Naive thymus-derived CD4-positive, alpha-beta T cell (primary cell): ENCODE results near the gene PABPN1. TPM values are rescaled to one million over a fixed set of nuclear protein-coding genes. Genes with fewer than 3 reads are reported as not detected.

Source experiments
- ATAC-seq: fragments of 150-1000 bp; cut with Tn5 transposase; 2 replicates; pipeline ENCODE4 v1.10.0; 2021; ENCODE audit warnings: mild to moderate bottlenecking, moderate library complexity
- CTCF ChIA-PET: fragments of 350-600 bp; sonication (Branson Sonifier 250); formaldehyde crosslinking; loops from one replicate; lab custom pipeline; 2021; ENCODE audit warnings: antibody characterized with exemption; lab: Charles Lee
- POLR2A ChIA-PET: fragments of 350-600 bp; sonication (Branson Sonifier 250); formaldehyde crosslinking; loops from one replicate; lab custom pipeline; 2021; ENCODE audit warnings: antibody characterized with exemption, inconsistent platforms; lab: Charles Lee
- DNase-seq, 9 donors: peaks; one replicate each; pipeline versions ENCODE4 v3.0.0 to v3.0.0-alpha.2; 2020 to 2022; ENCODE audit warnings: mixed read lengths in 1 of 9
- H3K27ac ChIP-seq: one replicate; pipeline ENCODE4 v1.7.0; 2013; ENCODE audit warnings: mild to moderate bottlenecking, low read depth, low read length, moderate library complexity
- H3K27me3 ChIP-seq, 2 donors: one replicate each; pipeline ENCODE4 v1.7.0; 2013; ENCODE audit warnings: low read length in 2 of 2, mild to moderate bottlenecking in 2 of 2, moderate library complexity in 2 of 2; ENCODE audit not compliant: control insufficient read depth in 2 of 2, insufficient read depth in 2 of 2
- H3K36me3 ChIP-seq, 3 experiments: 1 replicate in 2 of 3; 2 replicates in 1 of 3; pipeline ENCODE4 v1.7.0; 2013; ENCODE audit warnings: low read length in 3 of 3, mild to moderate bottlenecking in 3 of 3, moderate library complexity in 1 of 3; ENCODE audit not compliant: insufficient read depth in 3 of 3, control insufficient read depth in 2 of 3
- H3K4me1 ChIP-seq, 2 donors: one replicate each; pipeline ENCODE4 v1.7.0; 2013; ENCODE audit warnings: low read length in 2 of 2, mild to moderate bottlenecking in 2 of 2, moderate library complexity in 1 of 2; ENCODE audit not compliant: control insufficient read depth in 2 of 2, insufficient read depth in 2 of 2
- H3K4me3 ChIP-seq: 2 replicates; pipeline ENCODE4 v1.7.0; 2013; ENCODE audit warnings: mild to moderate bottlenecking, low read length
- H3K9me3 ChIP-seq, 3 experiments: 1 replicate in 2 of 3; 2 replicates in 1 of 3; pipeline ENCODE4 v1.7.0; 2013; ENCODE audit warnings: low read length in 3 of 3; ENCODE audit not compliant: control insufficient read depth in 2 of 3
- H3K27ac Mint-ChIP-seq, 9 donors: one replicate each; pipeline ENCODE4 v1.8.0; 2020 to 2022; ENCODE audit warnings: mixed read lengths in 9 of 9, mild to moderate bottlenecking in 8 of 9, moderate library complexity in 5 of 9, inconsistent platforms in 2 of 9
- H3K27me3 Mint-ChIP-seq, 5 donors: one replicate each; pipeline ENCODE4 v1.8.0; 2021 to 2022; ENCODE audit warnings: mixed read lengths in 5 of 5, mild to moderate bottlenecking in 1 of 5
- H3K36me3 Mint-ChIP-seq, 5 donors: one replicate each; pipeline ENCODE4 v1.8.0; 2020 to 2022; ENCODE audit warnings: mixed read lengths in 5 of 5, mild to moderate bottlenecking in 3 of 5, inconsistent platforms in 1 of 5
- H3K4me1 Mint-ChIP-seq, 7 donors: one replicate each; pipeline ENCODE4 v1.8.0; 2020 to 2022; ENCODE audit warnings: mixed read lengths in 7 of 7, mild to moderate bottlenecking in 3 of 7, inconsistent platforms in 1 of 7
- H3K4me3 Mint-ChIP-seq, 10 donors: one replicate each; pipeline ENCODE4 v1.8.0; 2020 to 2022; ENCODE audit warnings: mild to moderate bottlenecking in 10 of 10, mixed read lengths in 10 of 10, moderate library complexity in 6 of 10, inconsistent platforms in 2 of 10
- H3K9me3 Mint-ChIP-seq, 11 donors: one replicate each; pipeline ENCODE4 v1.8.0; 2020 to 2022; ENCODE audit warnings: mixed read lengths in 11 of 11, mild to moderate bottlenecking in 4 of 11, inconsistent platforms in 1 of 11, moderate library complexity in 1 of 11
- intact Hi-C, 2 donors: fragments of 100-400 bp; cut with micrococcal nuclease; formaldehyde crosslinking; loops; one replicate each; pipeline ENCODE4 v1.15.1; 2023
- polyA plus RNA-seq, 2 donors: library from polyadenylated mRNA; unstranded; fragments of 300-500 nt; fragmentation: Illumina TruSeq; gene quantifications; one replicate each; pipeline ENCODE4 v1.2.3, GENCODE V29; 2021
- total RNA-seq, 6 experiments: library from RNA in 5 of 6; stranded (reverse) in 5 of 6; gene quantifications; 1 replicate in 5 of 6; 2 replicates in 1 of 6; pipeline ENCODE4 v1.2.3 and lab custom pipeline; 2021 to 2026

The PABPN1 gene
- total and polyA plus RNA-seq, 7 experiments from 2014 or later, result 57.5 to 213 (median 189) TPM

DNA sequence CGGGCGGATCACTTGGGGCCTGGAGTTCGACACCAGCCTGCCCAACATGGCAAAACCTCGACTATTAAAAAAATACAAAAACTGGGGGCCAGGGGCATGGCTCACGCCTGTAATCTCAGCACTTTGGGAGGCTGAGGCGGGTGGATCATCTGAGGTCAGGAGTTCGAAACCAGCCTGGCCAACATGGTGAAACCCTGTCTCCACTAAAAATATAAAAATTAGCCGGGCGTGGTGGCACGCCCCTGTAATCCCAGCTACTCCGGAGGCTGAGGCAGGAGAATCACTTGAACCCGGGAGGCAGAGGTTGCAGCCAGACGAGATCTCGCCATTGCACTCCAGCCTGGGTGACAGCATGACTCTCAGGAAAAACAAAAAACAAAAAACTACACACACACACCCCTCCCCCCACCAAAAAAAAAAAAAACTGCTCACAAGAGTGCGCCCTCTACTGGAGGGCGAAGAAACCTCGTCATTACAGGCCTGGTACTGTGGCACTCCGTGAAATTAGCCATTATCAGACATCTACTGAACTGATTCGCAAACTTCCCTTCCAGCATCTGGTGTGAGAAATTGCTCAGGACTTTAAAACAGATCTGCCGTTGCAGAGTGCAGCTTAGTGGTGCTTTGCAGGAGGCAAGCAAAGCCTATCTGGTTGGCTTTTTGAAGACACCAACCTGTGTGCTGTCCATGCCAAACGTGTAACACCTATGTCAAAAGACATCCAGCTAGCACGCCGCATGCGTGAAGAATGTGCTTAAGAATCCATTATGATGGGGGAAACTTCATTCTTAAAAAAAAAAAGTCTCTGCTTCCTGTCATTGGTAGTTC, 26.3 kb upstream of the PABPN1 start:
- ATAC-seq (peak; percentile 97), DNase-seq (peak; percentile 38 to 77 (median 66))
- H3K4me1 Mint-ChIP-seq, result peaks cover 12 to 31% (median 28%) of the 10 kb centered on the region in 7 donors
- peak overlapping the region; percentile 3 to 87 (median 60) for H3K4me3 Mint-ChIP-seq
- H3K36me3 Mint-ChIP-seq, result peaks cover 0 to 11% (median 0%) of the 10 kb centered on the region in 5 donors
- no peaks in the 10 kb centered on the region for H3K27me3 ChIP-seq
- peaks cover 0 to 5% (median 0%) of the 10 kb centered on the region in 11 donors for H3K9me3 Mint-ChIP-seq
- CTCF ChIA-PET, result interaction anchor here (0.7 to 3.4 kb wide), 11 partner anchors 9 to 1845 kb away, joined by 3 to 13 read pairs (median 4); partner anchors contain the start of gene HOMEZ
- peak overlapping the region; percentile 35 to 96 (median 76) for H3K27ac Mint-ChIP-seq
- intact Hi-C loops, result loop anchor here (1.0 to 2.0 kb wide), 3 partner anchors 9 to 226 kb away; partner anchors contain the start of gene HOMEZ (in 2 of the 2)
- H3K9me3 ChIP-seq, result no peaks in the 10 kb centered on the region
- H3K4me3 ChIP-seq, result no peak overlapping the region
- peak overlapping the region; percentile 51 for H3K27ac ChIP-seq
- H3K36me3 ChIP-seq, result peaks cover 0 to 14% (median 0%) of the 10 kb centered on the region in 3 experiments
- POLR2A ChIA-PET, result interaction anchor here (1.0 to 10.7 kb wide), 9 partner anchors 6 to 273 kb away, joined by 3 to 135 read pairs (median 6); partner anchors contain the start of genes ACIN1, BCL2L2, HOMEZ and PABPN1
- peaks cover 0 to 11% of the 10 kb centered on the region in 2 donors for H3K4me1 ChIP-seq
- no peaks in the 10 kb centered on the region for H3K27me3 Mint-ChIP-seq

- Mint-ChIP-seq H3K4me1 (peaks cover 17 to 42% (median 34%) of the 10 kb centered on the region in 7 donors), H3K4me3 (no peak overlapping the region), H3K27ac (peak overlapping the region in 4 of 9 donors; percentile 38 to 76 (median 58)), H3K36me3 (peaks cover 0 to 11% (median 0%) of the 10 kb centered on the region in 5 donors), H3K9me3 (peaks cover 0 to 5% (median 0%) of the 10 kb centered on the region in 11 donors), H3K27me3 (no peaks in the 10 kb centered on the region)
- Histone ChIP-seq H3K4me3 (no peak overlapping the region), H3K4me1 (peaks cover 0 to 20% of the 10 kb centered on the region in 2 donors), H3K36me3 (peaks cover 0 to 14% (median 0%) of the 10 kb centered on the region in 3 experiments), H3K27me3 (no peaks in the 10 kb centered on the region), H3K9me3 (no peaks in the 10 kb centered on the region), H3K27ac (peak overlapping the region; percentile 0)
- intact Hi-C loops, result no loop called here
- ATAC-seq, result no peak
- no peak for DNase-seq
- ChIA-PET POLR2A (interaction anchor here (0.5 to 3.3 kb wide), 5 partner anchors 9 to 24 kb away, joined by 3 to 18 read pairs (median 5); partner anchors contain the start of genes HOMEZ and PABPN1), CTCF (interaction anchor here (1.6 to 3.4 kb wide), 3 partner anchors 10 to 176 kb away, joined by 4 to 13 read pairs (median 9); partner anchors contain the start of gene HOMEZ)
These were observed 25.1 kb upstream of the PABPN1 start for GRCh38 chr14:23296012-23296777.

- no peak overlapping the region for H3K27ac ChIP-seq
- Mint-ChIP-seq H3K4me1 (peaks cover 17 to 42% (median 34%) of the 10 kb centered on the region in 7 donors), H3K27me3 (no peaks in the 10 kb centered on the region), H3K36me3 (peaks cover 0 to 11% (median 0%) of the 10 kb centered on the region in 5 donors), H3K9me3 (peaks cover 0 to 5% (median 0%) of the 10 kb centered on the region in 11 donors), H3K27ac (peak overlapping the region in 3 of 9 donors; percentile 60 to 76 (median 71)), H3K4me3 (peak overlapping the region in 1 of 10 donors; percentile 51)
- DNase-seq, result no peak
- H3K9me3 ChIP-seq, result no peaks in the 10 kb centered on the region
- peaks cover 0 to 17% (median 0%) of the 10 kb centered on the region in 3 experiments for H3K36me3 ChIP-seq
- H3K4me1 ChIP-seq, result peaks cover 0 to 20% of the 10 kb centered on the region in 2 donors
- no peaks in the 10 kb centered on the region for H3K27me3 ChIP-seq
- intact Hi-C loops, result no loop called here
- ChIA-PET CTCF (interaction anchor here (0.8 to 3.4 kb wide), 6 partner anchors 8 to 25 kb away, joined by 4 to 13 read pairs (median 6); partner anchors contain the start of gene HOMEZ), POLR2A (interaction anchor here (0.5 to 3.3 kb wide), 5 partner anchors 8 to 30 kb away, joined by 3 to 18 read pairs (median 5); partner anchors contain the start of genes HOMEZ and PABPN1)
- ATAC-seq, result no peak
- H3K4me3 ChIP-seq, result no peak overlapping the region
These were observed 24.2 kb upstream of the PABPN1 start for GRCh38 chr14:23297096-23297495.

- no peak for ATAC-seq
- POLR2A ChIA-PET, result interaction anchor here (0.6 to 7.2 kb wide), 5 partner anchors 8 to 236 kb away, joined by 3 to 135 read pairs (median 4); partner anchors contain the start of genes HOMEZ and PABPN1
- peaks cover 0 to 6% (median 0%) of the 10 kb centered on the region in 11 donors for H3K9me3 Mint-ChIP-seq
These were observed 23.5 kb upstream of the PABPN1 start for GRCh38 chr14:23297611-23298277.

DNA sequence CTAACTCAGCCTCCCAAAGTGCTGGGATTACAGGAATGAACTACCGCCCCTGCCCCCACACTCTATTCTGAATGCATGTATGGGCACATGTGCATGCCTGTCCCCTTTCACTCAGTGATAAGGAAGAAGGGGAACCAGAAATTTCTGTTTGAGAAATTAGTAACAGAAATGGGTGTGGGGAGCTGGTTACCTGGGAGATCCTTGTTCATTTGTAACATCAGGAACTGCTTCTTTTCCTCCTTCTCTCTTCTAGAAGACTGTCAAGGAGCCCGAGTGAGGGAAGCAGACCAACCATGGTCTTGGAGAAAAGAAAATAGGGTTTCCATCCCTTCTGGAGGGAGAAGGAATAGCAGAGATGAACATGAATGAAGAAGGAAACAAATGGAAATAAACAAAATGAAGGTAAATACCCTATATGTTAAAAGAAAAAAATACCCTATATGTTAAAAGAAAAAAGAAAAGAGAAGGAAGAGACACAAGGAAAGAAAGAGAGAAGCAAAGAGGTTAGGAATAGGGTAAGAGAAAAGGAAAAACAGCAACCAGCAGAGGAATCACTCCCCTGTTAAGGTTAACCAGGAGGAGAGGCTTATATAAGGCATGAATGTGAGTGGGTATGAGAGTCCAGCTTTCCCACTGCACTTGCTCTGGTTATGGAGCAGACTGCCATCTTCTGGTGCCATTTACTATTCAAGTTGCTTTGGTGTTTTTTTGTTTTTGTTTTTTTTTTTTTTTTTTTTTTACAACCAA, 21.9 kb upstream of the PABPN1 start:
- Histone ChIP-seq H3K36me3 (peaks cover 0 to 17% (median 0%) of the 10 kb centered on the region in 3 experiments), H3K4me1 (peaks cover 0 to 25% of the 10 kb centered on the region in 2 donors), H3K9me3 (no peaks in the 10 kb centered on the region), H3K27ac (peak overlapping the region; percentile 95), H3K4me3 (no peak overlapping the region), H3K27me3 (no peaks in the 10 kb centered on the region)
- peak overlapping the region in 9 of 10 donors; percentile 9 to 100 (median 44) for H3K4me3 Mint-ChIP-seq
- no peak for ATAC-seq
- peaks cover 17 to 43% (median 36%) of the 10 kb centered on the region in 7 donors for H3K4me1 Mint-ChIP-seq
- ChIA-PET POLR2A (interaction anchor here (0.6 to 7.2 kb wide), 3 partner anchors 10 to 387 kb away, joined by 4 to 135 read pairs (median 4); partner anchors contain the start of gene HOMEZ), CTCF (interaction anchor here (2.0 kb wide), 2 partner anchors 10 to 13 kb away, joined by 6 to 7 read pairs; partner anchors contain the start of gene HOMEZ)
- peaks cover 0 to 13% (median 0%) of the 10 kb centered on the region in 5 donors for H3K36me3 Mint-ChIP-seq
- intact Hi-C loops, result no loop called here
- DNase-seq, result peak in 5 of 9 donors; percentile 11 to 51 (median 27)
- H3K27me3 Mint-ChIP-seq, result peaks cover 0 to 4% (median 0%) of the 10 kb centered on the region in 5 donors
- peaks cover 0 to 6% (median 0%) of the 10 kb centered on the region in 11 donors for H3K9me3 Mint-ChIP-seq
- H3K27ac Mint-ChIP-seq, result peak overlapping the region in 8 of 9 donors; percentile 59 to 99 (median 94)

More at GRCh38 chr14:23297611-23298277, 23.5 kb upstream of the PABPN1 start:
- peaks cover 0 to 17% (median 0%) of the 10 kb centered on the region in 3 experiments for H3K36me3 ChIP-seq
- intact Hi-C loops, result no loop called here
- Mint-ChIP-seq H3K4me3 (no peak overlapping the region), H3K36me3 (peaks cover 0 to 13% (median 0%) of the 10 kb centered on the region in 5 donors), H3K27ac (peak overlapping the region in 4 of 9 donors; percentile 17 to 76 (median 55)), H3K4me1 (peaks cover 17 to 42% (median 36%) of the 10 kb centered on the region in 7 donors), H3K27me3 (peaks cover 0 to 3% (median 0%) of the 10 kb centered on the region in 5 donors)
- H3K27me3 ChIP-seq, result no peaks in the 10 kb centered on the region
- no peaks in the 10 kb centered on the region for H3K9me3 ChIP-seq
- no peak for DNase-seq
- H3K4me1 ChIP-seq, result peaks cover 0 to 20% of the 10 kb centered on the region in 2 donors
- H3K27ac ChIP-seq, result no peak overlapping the region
- H3K4me3 ChIP-seq, result no peak overlapping the region
- CTCF ChIA-PET, result interaction anchor here (0.5 to 2.0 kb wide), 6 partner anchors 8 to 467 kb away, joined by 3 to 7 read pairs (median 4); partner anchors contain the start of gene HOMEZ
